Skin epidermis (tissue), 12 donors: ENCODE measurements around the gene ZBTB21.
A peak's percentile ranks its signal among the peaks of the same experiment; 100 is the strongest.
"Not testable (repeated sequence)": the region's sequence is repeated elsewhere in the genome, so short reads cannot be mapped to it uniquely, and the experiment has no call there.

Experiments
- H3K27ac ChIP-seq, 21 experiments: fragments of 200-600 bp; sonication (generic) in 11 of 21; one replicate each; pipeline ENCODE4 v1.5.0; 2020; ENCODE audit warnings: mild to moderate bottlenecking in 3 of 21, inconsistent platforms in 2 of 21, moderate library complexity in 2 of 21
- H3K4me3 ChIP-seq, 7 experiments: fragments of 200-600 bp; sonication (generic) in 2 of 7; one replicate each; pipeline ENCODE4 v1.5.0; 2020; ENCODE audit warnings: inconsistent platforms in 2 of 7, mild to moderate bottlenecking in 2 of 7, moderate library complexity in 1 of 7

The ZBTB21 gene

DNA sequence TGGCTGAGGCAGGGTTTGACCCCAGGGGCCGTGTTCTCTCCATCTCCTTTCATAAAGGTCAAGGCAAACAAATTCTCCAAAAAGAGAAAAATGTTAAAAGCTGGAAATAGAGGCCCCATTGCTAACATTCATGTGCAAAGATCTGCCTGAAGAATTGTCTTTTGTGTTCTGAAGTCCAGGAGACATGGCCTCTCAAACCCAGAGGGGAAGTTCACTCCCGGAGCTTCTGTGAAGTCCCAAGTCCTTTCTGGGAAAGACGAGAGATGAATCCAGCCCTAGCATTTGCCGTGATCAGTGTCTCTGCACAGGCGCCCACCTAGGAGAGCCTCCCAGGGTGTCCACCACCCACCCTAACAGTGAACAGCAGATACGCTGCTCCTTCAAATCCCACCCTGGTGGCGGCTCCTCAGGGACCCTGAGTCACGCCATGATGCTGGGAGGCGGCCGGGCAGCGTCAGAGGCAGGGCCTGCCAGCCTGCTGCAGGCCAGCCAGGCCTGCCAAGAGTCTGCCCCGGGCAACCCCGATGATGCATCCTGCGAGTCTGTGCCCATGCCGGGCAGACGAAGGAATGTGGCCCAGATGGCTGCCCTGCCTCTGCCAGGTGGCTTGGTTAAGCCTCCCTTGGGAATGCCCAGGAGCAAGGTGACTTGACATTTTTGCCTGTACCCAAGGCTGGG is 51.1 kb downstream of the ZBTB21 start:
- Histone ChIP-seq H3K4me3 (no peak overlapping the region), H3K27ac (peak overlapping the region in 16 of 21 experiments; percentile 6 to 79 (median 38))

DNA sequence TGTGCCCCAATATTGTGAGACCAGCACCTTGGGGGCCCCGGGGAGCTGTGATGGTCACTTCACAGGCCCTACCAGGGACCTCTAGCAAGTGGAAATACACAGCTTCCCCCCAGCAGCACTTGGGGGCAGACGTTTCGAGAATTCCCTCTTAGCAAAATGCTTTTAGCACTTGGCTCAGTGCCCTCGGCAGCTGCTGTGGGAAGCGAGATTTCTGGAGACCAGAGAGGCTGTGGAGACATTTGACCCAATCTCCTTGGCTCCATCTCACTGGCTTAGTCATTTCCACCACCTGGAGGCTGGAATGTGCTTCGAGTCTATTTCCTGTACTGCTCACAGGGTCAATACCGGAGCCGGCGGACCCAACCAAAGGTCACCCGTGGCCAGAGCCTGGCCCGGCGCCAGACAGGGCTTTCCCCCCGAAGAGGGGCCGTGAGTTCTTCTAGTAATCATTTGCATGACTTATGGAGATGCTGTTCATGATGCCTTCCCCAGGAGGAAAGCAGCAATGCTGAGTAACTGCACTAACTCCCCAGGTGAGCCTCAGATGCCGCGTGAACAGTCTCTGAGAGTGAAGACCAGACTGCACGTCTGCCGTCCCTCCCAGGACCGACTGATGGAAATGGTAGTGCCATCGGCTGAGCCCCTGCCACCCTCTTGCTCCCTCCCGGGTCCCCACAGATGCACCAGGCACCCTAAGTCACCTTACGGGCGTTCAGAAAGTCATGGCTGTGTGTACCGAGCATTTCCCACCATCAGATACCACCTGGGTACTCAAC is 52.0 kb downstream of the ZBTB21 start:
- Histone ChIP-seq H3K4me3 (no peak overlapping the region), H3K27ac (peak overlapping the region in 17 of 21 experiments; percentile 6 to 79 (median 35))

DNA sequence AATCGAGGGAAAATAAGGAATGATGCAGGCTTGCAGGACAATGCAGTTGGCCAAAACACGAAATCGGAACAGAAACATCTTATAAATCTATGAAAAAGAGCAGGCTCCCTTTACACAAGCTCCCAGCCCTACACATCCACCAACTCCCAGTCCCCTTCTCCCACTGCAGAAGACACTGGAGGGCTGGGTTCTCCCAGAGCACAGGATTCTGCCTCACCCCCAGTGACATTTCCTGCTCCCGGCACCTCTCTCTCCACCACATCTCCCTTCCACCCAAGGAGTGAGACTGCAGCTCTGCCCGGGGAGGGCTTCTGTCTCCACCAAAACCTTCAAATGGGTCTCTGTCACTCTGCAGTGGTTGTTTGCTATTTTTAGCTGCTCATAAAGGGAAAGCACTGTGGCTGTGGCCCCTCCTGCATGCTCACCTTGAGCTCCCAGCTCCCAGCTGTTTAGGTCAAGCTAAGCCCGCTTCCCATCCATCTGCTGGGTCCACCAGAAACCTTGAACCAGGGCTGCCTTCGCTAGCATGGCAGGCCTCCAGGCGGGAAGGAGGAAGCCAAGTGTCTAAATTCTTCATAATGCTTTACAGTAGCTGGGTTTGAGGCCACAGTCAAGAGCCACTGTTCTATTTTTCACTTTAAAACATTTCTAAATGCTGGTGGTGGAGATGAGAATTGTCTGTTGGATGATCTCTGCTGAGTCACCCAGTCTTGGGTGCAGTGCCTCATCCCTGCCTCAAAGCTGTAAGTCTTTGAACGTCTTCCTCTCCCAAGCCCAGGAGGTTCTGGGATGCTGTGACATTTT is 53.0 kb downstream of the ZBTB21 start:
- Histone ChIP-seq H3K27ac (peak overlapping the region in 15 of 21 experiments; percentile 2 to 79 (median 47)), H3K4me3 (no peak overlapping the region)

DNA sequence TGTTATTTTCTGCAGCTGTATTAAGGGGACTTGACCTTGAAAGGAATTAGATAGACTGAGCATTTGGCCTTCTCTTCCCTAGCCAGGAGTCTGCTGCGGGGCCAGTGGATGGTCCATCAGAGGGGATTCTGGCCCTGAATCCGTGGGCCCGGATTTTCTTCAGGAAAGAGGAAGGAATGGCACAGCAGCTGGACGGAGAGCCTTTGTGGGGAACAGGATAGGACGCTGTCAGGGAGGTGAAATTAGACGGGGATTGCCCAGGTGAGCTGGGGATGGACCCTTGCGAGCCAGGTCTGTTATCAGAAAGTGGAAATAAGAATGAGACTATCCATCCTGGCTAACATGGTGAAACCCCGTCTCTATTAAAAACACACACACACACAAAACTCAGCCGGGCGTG is 54.6 kb downstream of the ZBTB21 start:
- H3K27ac ChIP-seq: peak overlapping the region in 3 of 21 experiments; percentile 11 to 42 (median 14)
- H3K4me3 ChIP-seq: no peak overlapping the region

DNA sequence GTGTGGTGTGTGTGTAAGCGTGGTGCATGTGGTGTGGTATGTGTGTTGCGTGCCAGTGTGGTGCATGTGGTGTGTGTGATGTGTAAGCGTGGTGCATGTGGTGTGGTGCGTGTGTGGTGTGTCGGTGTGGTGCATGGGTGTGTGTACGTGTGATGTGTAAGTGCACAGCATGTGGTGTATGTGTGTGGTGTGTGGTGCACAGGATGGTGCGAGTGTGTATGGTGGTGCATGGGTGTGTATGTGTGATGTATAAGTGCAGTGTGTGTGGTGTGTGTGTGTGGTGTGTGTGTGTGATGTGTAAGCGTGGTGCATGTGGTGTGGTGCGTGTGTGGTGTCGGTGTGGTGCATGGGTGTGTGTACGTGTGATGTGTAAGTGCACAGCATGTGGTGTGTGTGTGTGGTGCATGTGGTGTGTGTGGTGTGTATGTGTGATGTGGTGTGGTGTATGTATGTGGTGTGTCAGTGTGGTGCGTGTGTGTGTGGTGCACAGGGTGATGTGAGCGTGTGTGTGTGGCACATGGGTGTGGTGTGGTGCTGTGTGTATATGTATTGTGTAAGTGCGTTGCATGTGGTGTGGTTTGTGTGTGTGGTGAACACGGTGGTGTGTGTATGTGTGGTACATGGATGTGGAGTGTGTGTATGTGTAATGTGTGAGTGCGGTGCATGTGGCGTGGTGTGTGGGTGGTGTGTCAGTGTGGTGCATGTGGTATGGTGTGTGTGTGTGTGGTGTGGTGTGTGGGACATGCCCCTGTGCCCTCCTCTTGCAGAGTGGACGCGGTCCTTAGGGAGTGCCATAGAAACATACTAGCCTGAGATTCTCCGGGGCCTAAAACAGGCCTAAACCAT is 55.3 kb downstream of the ZBTB21 start:
- Histone ChIP-seq H3K27ac (peak overlapping the region in 5 of 21 experiments; percentile 0 to 60 (median 42)), H3K4me3 (no peak overlapping the region)

DNA sequence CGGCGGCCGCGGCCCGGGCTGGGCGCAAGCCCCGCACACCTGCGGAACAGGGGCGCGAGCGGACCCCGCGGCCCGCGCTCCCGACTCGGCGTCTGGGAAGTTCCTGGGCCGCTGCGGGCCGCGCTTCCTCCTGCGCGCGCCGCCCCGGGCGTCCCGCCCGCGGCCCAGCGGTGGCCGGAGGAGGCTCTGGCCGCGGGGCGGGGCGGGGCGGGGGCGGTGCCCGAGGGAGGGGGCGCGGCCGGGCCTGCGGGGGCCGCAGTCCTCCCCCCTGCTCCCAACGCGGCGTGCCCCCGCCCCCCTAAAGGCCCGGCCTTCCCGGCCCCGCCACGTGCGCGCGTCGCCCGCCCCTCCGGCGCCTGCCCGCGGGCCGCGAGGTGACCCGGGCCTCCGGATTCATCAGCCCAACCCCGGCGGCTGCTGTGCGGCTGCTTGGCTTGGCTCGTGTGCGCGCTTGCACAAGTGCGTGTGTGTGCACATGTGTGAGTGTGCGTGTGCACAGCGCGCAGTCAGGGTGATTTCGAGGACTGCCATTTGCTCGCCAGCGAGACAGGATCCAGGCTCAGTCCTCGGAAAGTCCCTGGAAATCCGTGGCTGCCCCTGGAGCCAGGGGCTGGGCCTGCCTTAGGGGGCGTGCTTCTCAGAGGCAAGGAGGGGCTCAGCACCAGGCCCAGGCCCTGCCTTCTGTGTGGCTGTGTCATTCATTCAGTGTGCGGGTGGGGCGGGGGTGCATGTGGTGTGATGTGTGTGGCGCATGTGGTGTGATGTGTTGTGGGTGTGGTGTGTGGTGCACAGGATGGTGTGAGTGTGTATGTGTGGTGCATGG is 56.1 kb downstream of the ZBTB21 start, which contains the start of gene C2CD2:
TSS of gene C2CD2 (minus strand) at position 188 of the 823 bp plus-strand sequence. CDS start 370 bp downstream, outside the sequence.
- Histone ChIP-seq H3K4me3 (peak within 1 kb of the TSS; percentile 48 to 71 (median 55)), H3K27ac (peak within 1 kb of the TSS; percentile 42 to 86 (median 71))

DNA sequence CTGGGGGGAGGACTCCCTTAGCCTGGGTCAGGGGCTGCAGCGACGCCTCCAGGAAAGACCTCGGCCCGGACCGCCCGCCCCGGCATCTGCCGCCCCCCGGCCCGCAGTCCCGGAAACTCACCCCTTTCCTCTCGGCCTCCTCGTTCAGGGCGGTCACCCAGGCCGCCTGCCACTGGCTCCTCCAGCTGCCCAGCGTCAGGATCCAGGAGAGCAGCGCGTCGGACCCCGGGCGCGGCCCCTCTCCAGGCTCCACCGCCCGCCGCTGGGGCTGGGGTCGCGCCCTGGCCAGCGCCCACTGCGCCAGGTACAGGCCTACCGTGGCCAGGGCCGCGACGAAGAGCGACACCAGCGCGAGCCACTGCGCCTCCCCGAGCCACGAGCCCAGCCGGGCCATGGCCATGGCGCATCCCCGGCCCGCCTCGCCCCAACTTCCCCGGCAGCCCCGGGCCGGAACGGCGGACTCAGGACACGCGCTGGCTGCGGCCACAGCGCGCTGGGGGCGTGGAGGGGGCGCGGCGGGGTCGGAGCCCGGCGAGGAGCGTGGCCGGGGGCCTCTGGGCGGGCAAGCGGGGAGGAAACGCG is 56.8 kb downstream of the ZBTB21 start:
- peak overlapping the region; percentile 48 to 71 (median 55) for H3K4me3 ChIP-seq
- peak overlapping the region; percentile 42 to 86 (median 71) for H3K27ac ChIP-seq

DNA sequence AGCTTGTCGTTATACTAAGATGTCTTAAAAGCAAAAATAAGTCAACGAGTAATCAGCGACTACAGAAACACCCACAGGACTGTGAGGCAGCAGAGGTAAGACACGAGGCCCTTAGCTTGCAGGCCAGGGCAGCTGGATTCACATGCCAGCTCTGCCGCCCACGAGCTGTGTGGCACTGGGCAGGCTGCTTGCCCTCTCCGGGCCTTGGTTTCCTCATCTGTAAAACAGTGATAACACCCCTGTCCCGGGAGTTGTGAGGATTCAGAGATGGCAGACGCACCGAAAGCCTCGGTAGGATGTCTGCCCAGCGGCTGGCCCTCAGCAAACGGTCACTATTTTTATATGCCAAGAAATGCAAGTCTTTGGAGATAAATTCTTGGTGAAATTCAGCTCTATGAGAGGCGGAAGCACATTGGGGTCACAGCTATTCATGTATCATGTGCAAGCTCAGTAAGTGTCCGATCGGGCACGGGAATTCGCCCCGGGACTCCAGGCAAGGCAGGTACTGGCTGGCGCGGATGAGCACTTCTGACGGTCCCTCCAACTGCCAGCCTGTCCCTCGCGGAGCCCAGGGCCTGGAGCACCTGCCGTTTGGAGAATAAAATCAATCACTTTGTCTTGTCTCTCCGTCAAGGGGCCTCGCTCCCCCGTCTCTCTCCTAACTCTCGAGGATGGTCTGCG is 57.5 kb downstream of the ZBTB21 start:
- Histone ChIP-seq H3K27ac (peak overlapping the region in 20 of 21 experiments; percentile 42 to 86 (median 74)), H3K4me3 (peak overlapping the region; percentile 48 to 71 (median 55))

DNA sequence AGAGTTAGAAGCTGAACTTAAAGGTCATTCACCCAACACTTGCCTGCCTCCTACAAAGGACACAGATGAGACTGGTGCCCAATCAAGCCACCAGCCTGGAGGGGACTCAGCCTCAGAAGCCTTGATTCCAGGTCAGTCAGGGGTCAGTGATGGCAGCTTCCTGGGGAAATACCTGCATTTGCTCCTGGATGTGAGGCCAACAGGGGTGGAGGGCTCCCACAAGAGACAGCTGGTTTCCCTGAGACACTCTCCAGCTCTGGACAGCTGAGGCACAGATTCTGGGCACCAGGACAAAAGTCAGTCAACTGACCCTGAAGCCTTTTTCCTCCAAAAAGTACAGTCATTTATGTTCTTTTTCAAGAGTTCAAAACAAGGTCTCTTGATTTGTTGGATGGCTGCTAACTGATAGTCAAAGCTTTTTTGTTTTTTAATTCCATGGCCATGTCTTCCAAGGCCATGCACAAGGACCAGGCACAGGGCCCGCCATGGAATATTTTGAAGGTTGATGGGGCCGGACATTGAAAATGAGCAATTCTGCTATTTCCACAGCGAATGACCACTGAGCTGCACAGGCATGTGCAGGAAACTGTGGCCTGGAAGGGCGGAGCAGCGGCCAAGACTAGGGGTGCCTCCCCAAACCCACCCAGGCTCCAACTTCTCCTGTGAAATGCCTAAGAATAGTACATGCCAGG is 58.1 kb downstream of the ZBTB21 start:
- H3K27ac ChIP-seq: peak overlapping the region in 2 of 21 experiments; percentile 17 to 83
- peak overlapping the region in 5 of 7 experiments; percentile 48 to 71 (median 63) for H3K4me3 ChIP-seq

DNA sequence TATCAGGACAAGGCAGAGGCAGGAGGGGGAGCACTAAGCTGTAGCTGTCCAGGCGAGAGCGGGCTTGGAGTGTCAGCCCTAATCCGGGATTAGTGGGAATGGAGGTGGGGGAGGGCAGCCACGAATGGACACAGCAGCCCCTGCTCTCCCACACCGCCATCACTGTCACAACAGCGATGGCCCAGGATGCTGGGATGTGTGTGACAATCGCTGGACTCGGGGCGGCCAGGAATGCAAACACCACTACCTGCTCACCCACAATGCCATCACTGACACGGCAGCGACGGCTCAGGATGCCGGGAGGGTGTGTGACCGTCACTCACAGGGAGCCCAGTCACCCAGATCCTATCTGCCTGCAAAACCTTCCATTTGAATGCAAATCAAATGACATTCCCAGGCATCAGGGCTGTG is 59.2 kb downstream of the ZBTB21 start:
- no peak overlapping the region for H3K4me3 ChIP-seq
- H3K27ac ChIP-seq: peak overlapping the region in 1 of 21 experiments; percentile 10

DNA sequence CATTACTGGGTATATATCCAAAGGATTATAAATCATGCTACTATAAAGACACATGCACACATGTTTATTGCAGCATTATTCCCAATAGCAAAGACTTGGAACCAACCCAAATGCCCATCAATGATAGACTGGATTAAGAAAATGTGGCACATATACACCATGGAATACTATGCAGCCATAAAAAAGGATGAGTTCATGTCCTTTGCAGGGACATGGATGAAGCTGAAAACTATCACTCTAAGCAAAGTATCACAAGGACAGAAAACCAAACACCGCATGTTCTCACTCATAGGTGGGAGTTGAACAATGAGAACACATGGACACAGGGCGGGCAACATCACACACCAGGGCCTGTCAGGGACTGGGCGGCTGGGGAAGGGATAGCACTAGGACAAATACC is 60.5 kb downstream of the ZBTB21 start:
- not testable (repeated sequence) for H3K4me3 ChIP-seq

DNA sequence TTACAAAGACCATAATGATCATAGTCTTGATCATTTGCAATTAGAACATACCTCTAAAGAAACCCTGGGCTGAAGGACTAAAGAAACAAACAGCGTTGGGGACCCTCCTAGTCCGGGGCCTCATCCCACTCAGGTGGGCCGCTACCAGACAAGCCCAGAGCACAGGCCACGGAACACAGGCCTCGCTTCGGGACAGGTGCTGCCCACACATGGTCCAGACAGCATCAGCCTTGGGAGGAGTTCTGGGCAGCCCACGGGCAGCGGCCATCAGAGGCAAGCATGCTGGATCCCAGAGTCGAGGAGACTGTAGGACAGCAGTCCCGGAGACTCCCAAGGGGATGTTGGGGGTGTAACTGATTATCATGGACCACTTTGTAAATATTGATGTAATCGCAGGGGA is 61.3 kb downstream of the ZBTB21 start:
- H3K4me3 ChIP-seq: no peak overlapping the region
- no peak overlapping the region for H3K27ac ChIP-seq

More for the DNA sequence above, 60.5 kb downstream of the ZBTB21 start:
- H3K27ac ChIP-seq: not testable (repeated sequence)

DNA sequence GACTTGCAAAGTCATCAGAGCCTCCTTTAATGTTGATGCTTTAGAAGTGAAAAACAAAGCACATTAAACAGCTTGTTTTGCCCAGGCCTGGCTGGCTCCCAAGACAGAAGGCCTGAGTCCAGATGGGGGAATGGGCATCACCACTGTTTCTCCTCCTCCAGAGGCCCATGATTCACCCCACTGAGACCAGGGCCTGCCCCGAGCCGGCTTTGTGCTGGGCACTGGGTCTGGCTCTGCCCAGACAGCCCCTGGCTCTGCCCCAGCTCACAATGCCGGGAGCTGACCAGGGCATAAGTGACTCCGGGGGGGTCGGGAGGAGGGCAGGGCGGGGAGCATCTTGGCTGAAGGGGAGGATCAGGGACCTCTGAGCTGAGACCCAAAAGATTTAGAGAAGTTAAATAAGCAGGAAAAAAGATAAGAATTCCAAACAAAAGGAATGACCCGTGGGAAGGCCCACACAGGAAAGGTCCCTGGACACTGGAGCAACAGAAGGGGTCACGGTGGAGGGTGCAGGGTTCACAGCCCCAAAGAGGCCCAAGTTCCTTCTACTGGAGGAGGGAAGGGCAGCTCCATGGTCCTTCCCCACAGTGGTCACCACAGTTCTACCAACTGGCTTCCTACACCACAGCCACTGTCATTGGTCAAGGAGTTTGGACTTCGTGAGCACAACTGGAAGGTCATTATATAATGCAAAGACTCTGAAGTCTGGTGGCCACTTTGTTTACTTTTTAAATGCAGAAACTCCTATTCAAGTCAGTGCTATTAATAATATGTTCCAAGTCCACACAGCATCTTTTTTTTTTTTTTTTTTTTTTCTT is 61.9 kb downstream of the ZBTB21 start:
- H3K27ac ChIP-seq: peak overlapping the region in 15 of 21 experiments; percentile 15 to 72 (median 50)
- no peak overlapping the region for H3K4me3 ChIP-seq

DNA sequence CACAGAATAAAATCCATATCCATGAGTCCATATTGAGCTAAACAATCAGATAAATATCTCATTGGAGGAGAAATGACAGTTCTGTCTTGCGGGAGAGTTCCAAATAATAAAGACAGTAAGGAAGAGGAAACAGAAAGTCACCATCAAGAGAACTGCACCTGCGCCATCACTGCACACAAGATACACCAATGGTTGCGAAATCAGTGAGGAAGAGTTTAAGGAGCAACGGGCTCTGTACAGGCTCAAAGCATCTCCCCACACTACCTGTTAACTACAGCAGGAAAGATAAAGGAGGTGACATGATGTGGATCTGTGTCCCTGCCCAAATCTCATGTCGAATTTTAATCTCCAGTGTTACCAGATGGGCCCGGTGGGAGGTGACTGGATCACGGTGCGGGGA is 64.2 kb downstream of the ZBTB21 start:
- H3K4me3 ChIP-seq: no peak overlapping the region
- no peak overlapping the region for H3K27ac ChIP-seq

DNA sequence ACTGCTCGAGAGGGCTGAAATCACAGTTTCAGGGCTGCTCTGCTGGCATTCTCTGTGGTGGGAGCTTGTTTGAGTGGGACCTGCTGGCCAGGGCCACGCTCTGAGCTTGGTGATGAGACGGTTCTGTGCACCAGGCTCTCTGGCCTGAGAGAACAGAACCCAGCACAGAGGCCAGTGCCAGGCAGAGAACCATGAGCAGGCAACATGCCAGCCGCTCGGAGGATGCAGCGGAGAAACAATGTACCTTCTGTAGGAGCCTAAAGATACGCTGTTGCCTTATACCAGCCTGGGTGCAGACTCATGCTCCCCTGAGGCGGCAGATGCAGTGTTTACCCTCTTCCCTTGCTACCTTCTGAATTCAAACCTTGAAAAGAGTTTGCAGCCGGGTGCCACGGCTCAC is 66.3 kb downstream of the ZBTB21 start:
- Histone ChIP-seq H3K4me3 (no peak overlapping the region), H3K27ac (no peak overlapping the region)

DNA sequence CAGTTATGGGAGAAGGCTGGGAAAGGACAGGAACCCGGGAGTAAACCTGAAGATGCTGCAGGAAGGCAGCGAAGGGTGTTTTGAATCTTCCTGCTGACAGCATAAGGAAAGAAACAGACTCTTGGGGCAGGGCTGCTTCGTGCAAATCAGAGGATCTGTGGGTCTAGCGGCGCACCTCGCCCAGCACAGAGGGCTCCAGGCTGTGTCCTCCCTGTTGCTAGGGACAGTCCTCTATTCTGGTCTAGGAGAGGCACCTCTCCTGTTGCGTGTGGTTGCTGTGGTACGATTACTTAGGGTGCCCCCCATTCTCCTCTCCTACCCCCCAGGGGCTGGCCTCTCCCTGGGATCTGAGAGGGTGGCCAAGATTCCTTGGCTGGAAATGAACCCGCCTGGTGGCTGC is 67.7 kb downstream of the ZBTB21 start:
- no peak overlapping the region for H3K27ac ChIP-seq
- H3K4me3 ChIP-seq: no peak overlapping the region
